ENCODE data around the gene PUS3. TPM values are rescaled to one million over a fixed set of nuclear protein-coding genes. Genes with fewer than 3 reads are reported as not detected.

Gene PUS3
- total RNA-seq, 1 experiment from 2014 or later: 11.9 TPM

DNA sequence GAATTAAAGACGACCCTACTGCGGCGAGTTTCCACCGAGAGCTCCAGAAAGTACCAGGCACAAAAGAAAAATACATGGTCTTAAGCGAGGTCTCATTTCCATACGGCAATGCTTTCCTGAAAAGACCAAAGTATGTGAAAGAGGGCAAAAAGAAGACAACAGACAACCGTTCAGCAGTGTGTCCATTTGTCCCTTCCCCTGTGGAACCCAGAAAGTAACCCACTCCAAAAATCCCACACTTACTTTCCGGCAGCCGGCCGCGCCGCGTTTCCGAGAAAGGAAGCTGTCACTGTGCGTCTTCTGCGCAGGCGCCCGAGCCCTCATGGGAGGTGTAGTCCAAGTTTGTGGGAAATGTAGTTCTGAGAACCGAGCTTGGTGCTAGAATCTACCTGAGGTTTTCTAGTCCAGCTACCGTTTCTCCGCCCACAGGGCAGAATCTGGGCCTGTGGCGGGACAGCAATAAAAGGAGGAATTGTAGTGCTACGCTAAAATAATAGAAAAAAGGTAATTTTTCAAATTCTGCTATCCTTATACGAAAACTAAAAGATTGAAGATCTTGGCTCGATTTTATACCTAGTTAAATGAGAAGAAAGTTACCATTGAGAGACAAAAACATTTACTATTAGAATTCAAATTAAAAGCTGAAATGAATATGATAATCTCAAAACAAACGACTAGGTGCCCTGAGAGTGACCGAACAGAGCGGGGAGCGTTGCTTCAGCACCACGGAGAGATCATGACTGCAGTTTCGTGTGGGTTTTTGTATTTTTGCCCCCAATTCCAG lies at the start of gene PUS3 (continued):
- 0 out of 2 replicates have a peak, but pooled peaks have one; percentile 15 for TF ChIP-seq CBX3 (IDR thresholded peaks at IDR 0.05; ENCODE audit: low read depth)
- TF ChIP-seq CEBPB (IDR thresholded peaks at IDR 0.05; ENCODE audit: low read depth): no peak

DNA sequence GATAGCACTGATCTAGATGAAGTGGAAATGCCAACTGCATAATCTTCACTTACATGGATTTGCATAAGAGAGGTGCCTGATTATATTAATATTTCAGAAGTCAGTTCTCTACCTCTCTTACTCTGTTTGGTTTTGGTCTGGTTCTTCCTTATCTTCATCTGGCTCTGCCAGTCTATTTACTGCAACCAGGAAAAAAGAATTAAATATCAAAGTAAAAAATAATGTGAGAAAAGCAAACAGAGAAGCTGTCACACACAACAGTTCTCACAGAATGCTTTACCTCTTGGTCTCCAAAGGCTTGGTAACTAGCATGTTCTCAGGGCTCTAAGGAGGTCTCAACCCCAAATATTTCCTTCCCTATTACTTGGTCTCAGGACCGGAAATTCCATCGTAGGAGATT lies 49.6 kb upstream of the PUS3 start:
- Histone ChIP-seq H3K4me1 (ENCODE audit: control insufficient read depth in 1 of 2, insufficient read depth in 2 of 2, low read length in 2 of 2) (no peaks in the 10 kb centered on the region), H4K20me1 (ENCODE audit: insufficient read depth) (no peaks in the 10 kb centered on the region), H3K79me2 (ENCODE audit: insufficient read depth, low read length) (no peaks in the 10 kb centered on the region), H3K36me3 (ENCODE audit: control insufficient read depth in 1 of 2, insufficient read depth in 2 of 2, low read length in 2 of 2) (no peaks in the 10 kb centered on the region), H3K9ac (ENCODE audit: low read length) (no peak overlapping the region), H2AFZ (ENCODE audit: low read depth, low read length, poor library complexity, severe bottlenecking) (no peak overlapping the region), H3K27ac (ENCODE audit: low read depth, low read length) (no peak overlapping the region), H3K9me2 (ENCODE audit: insufficient read depth) (no peaks in the 10 kb centered on the region), H3K9me3 (ENCODE audit: control insufficient read depth in 1 of 2, insufficient read depth in 1 of 2, low read depth in 1 of 2, low read length in 2 of 2) (no peaks in the 10 kb centered on the region), H3K4me3 (replicated peaks in 1 of 2; ENCODE audit: low read depth in 1 of 2, low read length in 2 of 2) (no peak overlapping the region), H3K27me3 (ENCODE audit: insufficient read depth, low read length) (no peaks in the 10 kb centered on the region), H3K4me2 (ENCODE audit: low read length) (no peak overlapping the region)
- CTCF ChIA-PET: no interaction called here
- intact Hi-C loops (cut with micrococcal nuclease): no loop called here
- ATAC-seq (no peak), DNase-seq (ENCODE audit: low read depth, low spot score) (no peak)
- no peak for TF ChIP-seq EGR1 (IDR thresholded peaks at IDR 0.05; ENCODE audit: low read depth)
- TF ChIP-seq POLR2A (IDR thresholded peaks at IDR 0.05; ENCODE audit: borderline replicate concordance, extremely low read depth, insufficient read depth, insufficient read length): no peak
- TF ChIP-seq FOSL1 (IDR thresholded peaks at IDR 0.05; ENCODE audit: low read depth): no peak
- TF ChIP-seq SP1 (IDR thresholded peaks at IDR 0.05; ENCODE audit: low read depth): no peak
- TF ChIP-seq, protein P1, sequence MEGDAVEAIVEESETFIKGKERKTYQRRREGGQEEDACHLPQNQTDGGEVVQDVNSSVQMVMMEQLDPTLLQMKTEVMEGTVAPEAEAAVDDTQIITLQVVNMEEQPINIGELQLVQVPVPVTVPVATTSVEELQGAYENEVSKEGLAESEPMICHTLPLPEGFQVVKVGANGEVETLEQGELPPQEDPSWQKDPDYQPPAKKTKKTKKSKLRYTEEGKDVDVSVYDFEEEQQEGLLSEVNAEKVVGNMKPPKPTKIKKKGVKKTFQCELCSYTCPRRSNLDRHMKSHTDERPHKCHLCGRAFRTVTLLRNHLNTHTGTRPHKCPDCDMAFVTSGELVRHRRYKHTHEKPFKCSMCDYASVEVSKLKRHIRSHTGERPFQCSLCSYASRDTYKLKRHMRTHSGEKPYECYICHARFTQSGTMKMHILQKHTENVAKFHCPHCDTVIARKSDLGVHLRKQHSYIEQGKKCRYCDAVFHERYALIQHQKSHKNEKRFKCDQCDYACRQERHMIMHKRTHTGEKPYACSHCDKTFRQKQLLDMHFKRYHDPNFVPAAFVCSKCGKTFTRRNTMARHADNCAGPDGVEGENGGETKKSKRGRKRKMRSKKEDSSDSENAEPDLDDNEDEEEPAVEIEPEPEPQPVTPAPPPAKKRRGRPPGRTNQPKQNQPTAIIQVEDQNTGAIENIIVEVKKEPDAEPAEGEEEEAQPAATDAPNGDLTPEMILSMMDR (IDR thresholded peaks at IDR 0.05 in 2 of 3, conservative IDR thresholded peaks at IDR 0.05 in 1 of 3; ENCODE audit: borderline replicate concordance in 1 of 3, insufficient read depth in 1 of 3, low read depth in 2 of 3, low read length in 2 of 3): no peak
- TF ChIP-seq TCF7L2 (IDR thresholded peaks at IDR 0.05; ENCODE audit: borderline replicate concordance, extremely low read depth, insufficient read depth, insufficient read length): no peak
- no peak for TF ChIP-seq POLR2AphosphoS5 (IDR thresholded peaks at IDR 0.05; ENCODE audit: low read depth, low read length)
- POLR2A ChIA-PET: no interaction called here
- RAD21 ChIA-PET (ENCODE audit: low non-redundant PET in 1 of 2, low total read pairs in 2 of 2, uncharacterized antibody in 2 of 2, unreplicated experiment in 2 of 2): no interaction called here
- no TSS peak for BruUV-seq (replicated peaks)

All from HCT116 (cell line).